Astrocyte of the spinal cord (primary cell): ENCODE results near the gene SLC26A11.

Experiments used
- DNase-seq: peaks from one replicate; pipeline ENCODE4 v3.0.0; 2011; ENCODE audit warnings: low read depth, low spot score
- H3K4me3 ChIP-seq: 2 replicates; pipeline ENCODE4 v1.5.1; 2011; ENCODE audit warnings: low read depth, mild to moderate bottlenecking, low read length, moderate library complexity
- CTCF ChIP-seq: IDR thresholded peaks from 2 replicates; pipeline ENCODE4 v1.5.1; 2012; ENCODE audit warnings: low read depth, mild to moderate bottlenecking, low read length, inconsistent platforms
- in situ Hi-C: cut with HindIII; loops from 2 replicates; pipeline ENCODE4 v1.10.0; 2017; ENCODE audit warnings: low sequenced_read_pairs

SLC26A11 gene

GRCh38 chr17:80262775-80263244 is 42.6 kb downstream of the SLC26A11 start:
- H3K4me3 ChIP-seq: no peak overlapping the region

GRCh38 chr17:80263253-80264204 is 43.3 kb downstream of the SLC26A11 start:
- peak overlapping the region; percentile 17 for H3K4me3 ChIP-seq
- peak; percentile 82 for DNase-seq
- in situ Hi-C loops: no loop called here
- TF ChIP-seq CTCF: peak; percentile 3

More at GRCh38 chr17:80262775-80263244, 42.6 kb downstream of the SLC26A11 start:
- no peak for DNase-seq
- in situ Hi-C loops: no loop called here
- no peak for TF ChIP-seq CTCF

- no peak for DNase-seq
- in situ Hi-C loops: no loop called here
- no peak overlapping the region for H3K4me3 ChIP-seq
Observed at GRCh38 chr17:80264205-80265075, 44.2 kb downstream of the SLC26A11 start.

GRCh38 chr17:80265205-80266068 is 45.2 kb downstream of the SLC26A11 start:
- no peak overlapping the region for H3K4me3 ChIP-seq
- in situ Hi-C loops: no loop called here
- no peak for DNase-seq
- TF ChIP-seq CTCF: no peak

More at GRCh38 chr17:80264205-80265075, 44.2 kb downstream of the SLC26A11 start:
- TF ChIP-seq CTCF: no peak

- H3K4me3 ChIP-seq: no peak overlapping the region
- TF ChIP-seq CTCF: no peak
- in situ Hi-C loops: no loop called here
- DNase-seq: no peak
Observed at GRCh38 chr17:80267391-80267790, 47.2 kb downstream of the SLC26A11 start.
